SU-DHL-6 (cell line): ENCODE measurements around the gene CTTN.

Experiments
- H2AFZ ChIP-seq: fragments of 200-600 bp; sonication (generic); 2 replicates; pipeline ENCODE4 v1.6.1; 2014; ENCODE audit warnings: low read depth, mild to moderate bottlenecking, moderate library complexity, mixed read lengths, antibody characterized with exemption, low read length; ENCODE audit not compliant: severe bottlenecking
- H3F3A ChIP-seq: fragments of 200-600 bp; shearing (Covaris generic); 2 replicates; pipeline ENCODE4 v1.6.0; 2016; ENCODE audit warnings: antibody characterized with exemption, mild to moderate bottlenecking; ENCODE audit not compliant: insufficient read depth
- H3K27ac ChIP-seq: fragments of 200-600 bp; sonication (generic); 2 replicates; pipeline ENCODE4 v1.5.1; 2016; ENCODE audit warnings: low read depth, mild to moderate bottlenecking, low read length, moderate library complexity, mixed read lengths
- H3K27me3 ChIP-seq: fragments of 200-600 bp; sonication (generic), shearing (Covaris generic); 2 replicates; pipeline ENCODE4 v1.6.0; 2014; ENCODE audit warnings: mild to moderate bottlenecking, low read length
- H3K36me3 ChIP-seq: fragments of 200-600 bp; sonication (generic); 2 replicates; pipeline ENCODE4 v1.6.1; 2014; ENCODE audit warnings: mild to moderate bottlenecking, low read length, mixed read lengths
- H3K4me2 ChIP-seq: fragments of 300-600, 200-600 bp; shearing (Covaris generic), sonication (generic); 2 replicates; pipeline ENCODE4 v1.6.0; 2014; ENCODE audit warnings: low read length, low read depth, mild to moderate bottlenecking; ENCODE audit not compliant: poor library complexity, severe bottlenecking
- H3K4me3 ChIP-seq: fragments of 200-600 bp; sonication (generic); 2 replicates; pipeline ENCODE4 v1.5.1; 2014; ENCODE audit warnings: antibody characterized with exemption, low read length, mild to moderate bottlenecking, mixed read lengths; ENCODE audit not compliant: insufficient read depth, poor library complexity, severe bottlenecking
- H3K79me2 ChIP-seq: fragments of 200-600 bp; sonication (generic); 2 replicates; pipeline ENCODE4 v1.6.1; 2014; ENCODE audit warnings: mild to moderate bottlenecking, low read length, moderate library complexity; ENCODE audit not compliant: insufficient read depth
- H3K9ac ChIP-seq: fragments of 200-600 bp; sonication (generic); 2 replicates; pipeline ENCODE4 v1.7.0; 2014; ENCODE audit warnings: mild to moderate bottlenecking, low read length
- H3K9me2 ChIP-seq: fragments of 200-600 bp; sonication (generic); replicated peaks from 2 replicates; pipeline ENCODE4 v1.6.1; 2014; ENCODE audit warnings: low read length; ENCODE audit not compliant: insufficient read depth
- H3K9me3 ChIP-seq: fragments of 200-600 bp; sonication (generic); 2 replicates; pipeline ENCODE4 v1.6.1; 2014; ENCODE audit warnings: low read length, mixed read lengths; ENCODE audit not compliant: insufficient read depth
- H4K20me1 ChIP-seq: fragments of 200-600 bp; sonication (generic); 2 replicates; pipeline ENCODE4 v1.6.1; 2014; ENCODE audit warnings: low read depth, mild to moderate bottlenecking, antibody characterized with exemption, low read length, moderate library complexity, mixed read lengths
- CTCF ChIP-seq: fragments of 200-600 bp; sonication (generic); IDR thresholded peaks from one replicate; pipeline ENCODE4 v1.5.1; 2017; ENCODE audit warnings: antibody characterized with exemption, mild to moderate bottlenecking, low read length, moderate library complexity; ENCODE audit not compliant: insufficient read depth, poor library complexity, severe bottlenecking
- EZH2phosphoT487 ChIP-seq: fragments of 200-600 bp; sonication (generic), shearing (Covaris generic); conservative IDR thresholded peaks from 2 replicates; pipeline ENCODE4 v1.6.1; 2018; ENCODE audit warnings: mild to moderate bottlenecking, antibody characterized with exemption, low read length, moderate library complexity, mixed read lengths

Gene CTTN

GRCh38 chr11:70435361-70435760 is 37.0 kb downstream of the CTTN start:
- H3K4me2 ChIP-seq, result no peak overlapping the region
- H3K9me3 ChIP-seq, result peaks cover 6% of the 10 kb centered on the region; the same call in 1 of the 2 replicates
- no peaks in the 10 kb centered on the region for H3K79me2 ChIP-seq
- no peak overlapping the region for H3K9ac ChIP-seq
- H3F3A ChIP-seq, result peaks cover 49% of the 10 kb centered on the region
- no peaks in the 10 kb centered on the region for H3K9me2 ChIP-seq
- no peak overlapping the region for H3K4me3 ChIP-seq
- H3K27ac ChIP-seq, result peak overlapping the region; percentile 94
- H3K27me3 ChIP-seq, result no peaks in the 10 kb centered on the region
- H4K20me1 ChIP-seq, result no peaks in the 10 kb centered on the region
- TF ChIP-seq CTCF (no peak), EZH2phosphoT487 (no peak)
- no peak overlapping the region for H2AFZ ChIP-seq
- peaks cover 4% of the 10 kb centered on the region; the same call in 1 of the 2 replicates for H3K36me3 ChIP-seq

- no peak overlapping the region for H2AFZ ChIP-seq
- no peaks in the 10 kb centered on the region for H4K20me1 ChIP-seq
- no peak overlapping the region for H3K4me3 ChIP-seq
- peak overlapping the region; percentile 94 for H3K27ac ChIP-seq
- no peaks in the 10 kb centered on the region for H3K79me2 ChIP-seq
- peaks cover 4% of the 10 kb centered on the region; the same call in 1 of the 2 replicates for H3K36me3 ChIP-seq
- H3K27me3 ChIP-seq, result no peaks in the 10 kb centered on the region
- peaks cover 6% of the 10 kb centered on the region; the same call in 1 of the 2 replicates for H3K9me3 ChIP-seq
- H3K4me2 ChIP-seq, result peak overlapping the region; percentile 42
- peaks cover 53% of the 10 kb centered on the region for H3F3A ChIP-seq
- TF ChIP-seq EZH2phosphoT487, result no peak
- TF ChIP-seq CTCF, result no peak
- no peak overlapping the region for H3K9ac ChIP-seq
- H3K9me2 ChIP-seq, result no peaks in the 10 kb centered on the region
Measured at GRCh38 chr11:70435765-70436500, 37.6 kb downstream of the CTTN start.

GRCh38 chr11:70436501-70436860 is 38.2 kb downstream of the CTTN start:
- peak overlapping the region; percentile 94 for H3K27ac ChIP-seq
- H4K20me1 ChIP-seq, result no peaks in the 10 kb centered on the region
- H3K9ac ChIP-seq, result peak overlapping the region; percentile 24; the same call in 1 of the 2 replicates
- no peaks in the 10 kb centered on the region for H3K9me2 ChIP-seq
- H3K4me3 ChIP-seq, result peak overlapping the region; percentile 1
- H3K36me3 ChIP-seq, result peaks cover 4% of the 10 kb centered on the region; the same call in 1 of the 2 replicates
- no peaks in the 10 kb centered on the region for H3K79me2 ChIP-seq
- no peak for TF ChIP-seq CTCF
- no peak for TF ChIP-seq EZH2phosphoT487
- no peak overlapping the region for H2AFZ ChIP-seq
- H3K4me2 ChIP-seq, result peak overlapping the region; percentile 42
- H3K27me3 ChIP-seq, result no peaks in the 10 kb centered on the region
- H3F3A ChIP-seq, result peaks cover 56% of the 10 kb centered on the region
- peaks cover 6% of the 10 kb centered on the region; the same call in 1 of the 2 replicates for H3K9me3 ChIP-seq
